SIG-M5 treated with dmso at 0.1 percent for 504 hours (cell line): ENCODE results near the gene LTBP2.

Experiments used
- DNase-seq: peaks from one replicate; lab custom pipeline; 2025; ENCODE audit not compliant: unreplicated experiment; lab: John Stamatoyannopoulos, UW

LTBP2 gene

DNA sequence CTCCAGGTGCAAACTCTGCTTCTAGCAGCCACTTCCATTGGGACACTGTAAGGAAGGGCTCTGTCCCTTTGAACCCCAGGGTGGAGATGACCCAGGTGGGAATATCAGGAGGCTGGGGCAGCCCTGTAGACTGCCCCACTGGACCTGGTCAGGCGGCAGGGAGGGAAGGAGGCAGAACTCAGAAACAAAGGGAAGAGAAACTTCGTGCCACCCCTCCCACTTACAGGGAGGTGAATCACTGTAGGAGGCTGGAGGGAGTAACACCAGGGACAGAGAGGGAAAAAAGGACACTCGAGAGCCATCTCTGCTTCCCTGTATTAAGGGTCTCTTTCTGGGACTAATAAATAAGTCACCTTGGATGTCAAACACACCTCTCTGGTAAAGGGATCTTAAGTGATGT, 81.0 kb downstream of the LTBP2 start:
- DNase-seq = no peak

DNA sequence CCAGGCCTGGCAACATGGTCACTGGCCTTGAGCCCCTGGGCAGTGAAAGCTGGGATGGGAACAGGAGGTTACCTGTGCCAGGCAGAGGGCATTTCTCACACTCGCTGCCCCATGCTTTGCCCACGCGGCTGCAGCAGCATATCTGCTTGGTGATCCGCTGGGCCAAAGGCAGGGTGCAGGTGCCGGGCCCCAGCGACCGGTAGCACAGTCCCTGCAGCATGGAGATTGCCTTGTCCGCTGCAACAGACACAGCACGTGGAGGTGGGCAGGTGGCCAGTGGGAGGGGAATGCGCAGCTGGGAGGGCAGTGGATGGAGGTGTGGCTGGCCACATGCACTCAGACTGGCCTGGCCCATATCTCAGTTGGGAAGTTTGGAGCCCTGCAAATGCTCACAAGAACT, 83.2 kb downstream of the LTBP2 start:
- no peak for DNase-seq

DNA sequence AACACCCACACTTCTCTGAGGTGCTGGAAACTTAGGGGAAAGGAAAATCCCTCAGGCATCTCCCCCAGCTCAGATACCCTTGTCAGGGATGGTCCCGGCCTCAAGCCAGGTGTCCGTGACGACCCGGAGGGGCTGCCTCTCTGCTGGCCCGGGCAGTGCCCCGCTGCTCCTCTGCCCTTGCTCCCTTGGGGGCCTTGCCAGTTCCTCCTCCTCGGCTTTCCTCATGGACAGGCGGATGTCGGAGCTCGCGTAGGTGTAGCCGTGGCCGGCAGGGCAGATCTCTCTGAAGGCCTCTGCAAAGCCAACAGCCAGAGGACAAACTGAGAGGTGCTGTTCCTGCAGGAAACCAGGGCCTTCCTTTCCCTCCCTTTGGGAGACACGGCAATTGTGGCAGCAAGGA, 83.6 kb downstream of the LTBP2 start:
- no peak for DNase-seq

DNA sequence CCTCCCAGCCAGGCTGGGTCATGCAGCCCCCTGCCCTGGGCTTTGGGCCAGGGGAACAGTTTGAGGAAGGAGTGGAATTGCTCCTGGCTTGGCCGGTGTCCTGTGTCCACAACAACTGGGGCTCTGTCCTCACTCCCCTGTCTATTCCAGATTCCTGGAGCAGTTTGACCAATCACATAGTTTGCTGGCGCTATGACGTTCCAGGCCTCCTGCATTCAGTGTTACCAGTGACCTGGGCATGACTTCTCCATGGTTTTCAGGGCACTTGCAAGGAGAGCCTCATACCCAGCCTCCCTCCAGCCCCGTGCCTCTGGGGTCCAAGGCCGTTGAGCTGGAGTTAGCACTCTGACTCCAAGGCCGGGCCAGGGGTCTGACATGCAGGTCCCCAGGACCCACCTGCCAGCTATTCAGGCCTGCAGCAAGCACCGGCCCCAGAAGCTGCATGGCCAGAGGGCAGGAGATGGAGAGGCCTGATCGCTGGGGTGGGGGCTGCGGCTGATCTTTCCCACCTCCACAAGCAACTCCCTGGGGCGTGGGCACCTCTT, 84.2 kb downstream of the LTBP2 start:
- no peak for DNase-seq

DNA sequence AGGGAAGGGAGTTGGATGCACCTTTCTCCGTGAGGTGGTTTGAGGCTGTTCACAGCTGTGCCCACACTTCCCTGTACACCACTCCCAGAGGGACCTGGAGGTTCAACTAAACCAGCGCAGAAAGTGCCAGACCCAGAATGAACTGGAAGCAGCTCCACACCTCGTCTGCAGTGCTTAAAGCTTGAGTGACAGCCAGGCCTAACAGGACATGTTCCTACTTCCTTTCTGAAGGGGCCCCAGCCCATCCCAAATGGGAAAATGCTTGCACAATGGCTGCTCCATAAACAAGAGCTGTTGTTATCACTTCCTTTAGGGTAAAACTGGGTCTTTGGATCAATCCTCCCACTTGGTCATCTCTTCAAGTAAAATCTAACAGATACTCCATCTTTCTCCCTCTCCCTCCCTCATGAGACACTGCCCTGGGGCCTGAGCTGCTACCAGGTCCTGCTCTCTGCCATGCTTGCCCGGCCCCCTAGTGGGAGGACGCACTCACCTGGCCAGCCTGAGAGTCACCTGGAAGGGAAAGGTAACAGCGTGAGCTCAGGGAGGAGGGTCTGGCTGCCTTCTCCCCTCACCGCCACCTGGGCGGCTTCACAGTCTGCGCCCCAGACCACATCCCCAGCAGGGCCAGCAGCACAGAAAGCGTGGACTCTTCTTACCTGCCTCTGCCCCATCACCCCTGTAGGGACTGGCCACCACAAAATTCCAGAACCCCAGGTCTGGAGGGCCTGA, 85.0 kb downstream of the LTBP2 start:
- no peak for DNase-seq

DNA sequence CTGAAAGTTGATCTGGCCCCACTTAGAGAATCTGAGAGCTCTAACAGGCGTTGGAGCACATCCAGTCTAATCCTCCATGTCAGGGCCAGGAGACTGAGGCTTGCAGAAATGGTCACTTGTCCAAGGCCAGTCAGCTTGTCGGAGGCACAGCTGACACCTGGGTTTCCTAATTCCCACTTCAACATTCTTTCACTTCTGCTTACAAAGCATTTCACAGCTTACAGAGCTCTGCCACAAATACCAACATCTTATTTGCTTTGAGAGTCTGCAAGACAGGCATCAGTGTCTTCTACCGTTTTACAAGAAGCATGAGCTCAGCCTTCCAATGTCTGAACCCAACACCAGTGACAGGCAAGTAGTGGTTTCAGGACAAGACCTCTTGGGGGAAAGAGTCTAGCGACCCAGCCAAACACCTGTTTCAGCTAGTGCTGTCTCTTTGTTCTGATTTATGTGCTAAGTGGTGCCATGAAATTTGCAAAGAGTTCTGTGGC, 86.6 kb downstream of the LTBP2 start:
- no peak for DNase-seq

DNA sequence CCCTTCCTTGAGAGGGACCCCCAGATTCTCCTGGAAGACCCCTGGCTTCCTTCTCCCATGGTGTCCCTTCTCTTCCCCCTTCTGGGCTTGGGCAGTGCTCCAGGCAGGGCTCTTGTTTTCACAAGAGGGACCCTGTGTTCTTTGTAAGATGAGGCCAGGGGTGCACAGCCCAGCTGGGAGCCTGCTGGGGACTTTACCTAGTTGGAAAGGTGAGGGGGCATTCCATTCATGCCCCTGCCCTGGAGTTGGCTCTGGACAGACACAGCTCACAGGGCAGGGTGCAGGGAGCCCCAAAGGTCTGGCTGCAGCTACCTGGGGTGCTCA, 87.3 kb downstream of the LTBP2 start:
- no peak for DNase-seq

DNA sequence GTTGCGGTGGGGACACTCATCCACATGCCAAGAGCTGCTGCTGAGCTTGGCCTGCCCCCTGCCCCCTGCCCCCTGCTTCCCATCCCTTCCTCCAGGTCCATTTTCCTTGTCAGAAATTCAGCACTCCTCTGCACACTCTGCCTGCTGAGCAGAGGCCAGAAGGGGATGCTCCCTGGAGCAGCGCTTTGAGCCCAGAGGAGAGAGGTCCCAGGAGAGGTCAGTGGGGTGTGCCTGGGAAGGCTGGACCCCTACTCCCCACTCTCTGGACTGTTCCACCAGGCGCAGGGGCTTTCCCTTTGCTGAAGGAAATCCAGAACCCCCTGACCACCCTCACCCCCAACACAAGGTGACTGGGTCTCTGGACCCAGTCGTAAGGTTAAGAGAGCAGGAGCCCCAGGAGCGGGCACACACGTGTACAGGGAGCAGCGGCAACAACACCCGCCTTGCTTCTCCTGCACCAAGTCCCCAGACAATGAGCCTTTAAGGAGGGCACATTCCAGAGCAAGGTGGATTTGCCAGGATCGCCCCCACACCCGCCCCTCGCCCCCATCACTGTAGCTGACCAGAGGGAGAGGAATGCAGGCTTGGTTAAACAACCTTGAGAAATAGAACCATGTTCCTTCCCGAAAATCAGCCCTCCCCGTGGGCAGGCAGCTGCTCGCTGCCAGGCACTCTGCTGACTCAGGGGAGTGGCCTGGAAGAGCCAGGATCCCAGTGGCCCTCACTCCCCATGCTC, 87.8 kb downstream of the LTBP2 start:
- DNase-seq = no peak

DNA sequence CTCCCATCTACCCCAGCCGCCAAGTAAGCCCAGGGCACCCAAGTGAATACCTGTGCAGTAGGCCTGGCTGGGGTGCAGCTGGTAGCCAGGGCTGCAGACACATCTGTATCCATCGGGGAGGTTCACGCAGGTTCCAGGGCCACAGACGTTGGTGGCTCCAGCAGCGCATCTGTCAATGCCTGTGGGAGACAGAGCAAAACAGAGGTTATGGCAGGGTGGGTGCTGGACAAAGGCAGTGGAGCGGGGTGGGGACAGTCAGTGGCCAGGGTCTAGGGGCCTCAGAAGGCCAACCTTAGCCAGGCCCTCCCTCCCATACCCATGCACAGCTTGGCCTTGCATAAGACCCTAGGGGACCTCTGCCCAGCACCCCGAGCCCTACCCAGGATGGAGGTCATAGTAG, 89.3 kb downstream of the LTBP2 start:
- no peak for DNase-seq

DNA sequence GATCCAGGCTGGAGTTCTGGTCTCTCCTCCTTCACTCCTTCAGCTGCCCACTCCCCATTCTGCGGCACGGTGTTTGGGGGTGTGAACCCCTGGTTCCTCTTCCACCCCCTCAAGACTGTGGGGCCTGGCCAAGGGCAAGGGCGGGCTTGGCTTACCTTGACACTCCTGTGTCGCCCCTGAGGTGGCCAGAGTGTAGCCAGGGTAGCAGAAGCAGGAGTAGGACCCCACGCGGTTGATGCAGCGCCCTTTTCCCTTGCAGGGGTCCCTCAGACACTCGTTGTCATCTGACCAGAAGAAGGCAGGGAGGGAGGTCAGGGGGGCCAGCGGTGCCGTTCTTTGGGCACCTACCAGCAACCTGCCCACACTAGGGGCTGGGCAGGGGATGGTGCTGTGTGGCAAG, 90.3 kb downstream of the LTBP2 start:
- no peak for DNase-seq

DNA sequence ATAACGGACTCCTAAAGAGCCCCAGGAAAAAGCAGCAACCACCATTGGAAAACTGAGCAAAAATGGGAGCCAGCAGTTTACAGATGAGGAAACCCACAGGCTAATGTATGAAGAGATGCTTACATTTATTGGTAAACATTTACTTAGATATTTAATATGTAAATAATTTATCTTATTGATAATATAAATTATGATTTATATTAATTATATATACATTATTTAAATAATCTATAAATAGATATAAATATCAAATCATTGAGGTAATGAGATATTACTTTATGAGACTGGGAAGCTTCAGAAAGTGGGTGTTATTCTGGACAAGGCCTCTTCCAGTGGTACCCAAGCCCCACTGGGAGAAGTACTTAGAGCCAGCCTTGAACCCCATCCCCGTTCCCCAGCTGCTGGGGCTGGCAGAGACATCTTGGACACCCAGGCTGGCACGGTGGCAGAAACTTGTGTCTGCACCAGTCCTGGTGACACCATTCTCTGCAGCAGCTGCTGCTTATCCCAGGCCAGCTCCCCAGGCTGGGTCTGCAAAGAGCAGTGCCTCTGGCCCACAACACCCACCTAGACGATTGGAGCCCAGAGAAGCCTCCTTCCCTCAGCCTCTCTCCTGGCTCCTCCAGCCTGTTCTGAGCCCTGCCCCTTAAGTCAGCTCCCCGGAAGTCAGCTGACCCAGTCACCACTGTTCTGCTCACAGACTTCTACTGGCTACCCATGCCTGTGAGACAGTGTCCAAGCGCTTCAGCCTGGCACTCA, 92.5 kb downstream of the LTBP2 start:
- no peak for DNase-seq

DNA sequence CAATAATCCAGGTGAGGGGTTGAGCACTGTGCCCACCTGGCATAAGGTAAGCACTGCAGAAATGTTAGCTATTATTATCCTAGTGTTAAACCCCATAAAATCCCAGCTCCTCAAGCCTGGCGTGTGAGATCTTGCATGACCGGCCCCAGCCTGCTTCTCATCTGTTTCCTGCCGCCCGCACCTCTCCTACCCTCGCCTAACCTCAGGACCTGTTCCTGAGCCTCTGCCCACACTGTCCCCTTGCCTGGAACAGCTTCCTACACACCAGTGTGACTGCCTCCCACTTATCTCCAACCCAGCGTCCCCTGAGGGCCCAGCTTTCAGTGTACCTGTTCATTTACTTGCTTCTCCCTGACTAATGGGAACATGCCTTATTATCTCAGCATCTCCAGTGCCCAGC, 93.8 kb downstream of the LTBP2 start:
- no peak for DNase-seq

DNA sequence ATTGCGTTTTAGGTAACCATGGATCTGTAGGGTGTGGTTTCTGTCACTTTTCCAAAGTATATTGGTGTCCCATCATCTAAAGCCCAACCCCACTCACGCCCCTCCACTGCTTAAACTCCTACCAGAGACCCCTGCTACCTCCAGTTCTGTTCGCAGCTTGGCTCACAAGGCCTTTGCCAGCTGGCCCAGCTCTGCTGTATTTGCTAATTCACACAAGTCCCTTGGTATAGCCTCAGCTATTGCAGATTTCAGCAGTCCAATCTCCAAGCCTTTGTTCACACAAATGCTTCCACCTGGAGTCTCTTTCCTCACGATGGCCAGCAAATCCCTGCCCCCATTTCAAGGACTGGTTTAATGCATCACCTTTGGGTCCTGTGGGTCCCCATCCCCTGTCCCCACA, 94.3 kb downstream of the LTBP2 start:
- no peak for DNase-seq

DNA sequence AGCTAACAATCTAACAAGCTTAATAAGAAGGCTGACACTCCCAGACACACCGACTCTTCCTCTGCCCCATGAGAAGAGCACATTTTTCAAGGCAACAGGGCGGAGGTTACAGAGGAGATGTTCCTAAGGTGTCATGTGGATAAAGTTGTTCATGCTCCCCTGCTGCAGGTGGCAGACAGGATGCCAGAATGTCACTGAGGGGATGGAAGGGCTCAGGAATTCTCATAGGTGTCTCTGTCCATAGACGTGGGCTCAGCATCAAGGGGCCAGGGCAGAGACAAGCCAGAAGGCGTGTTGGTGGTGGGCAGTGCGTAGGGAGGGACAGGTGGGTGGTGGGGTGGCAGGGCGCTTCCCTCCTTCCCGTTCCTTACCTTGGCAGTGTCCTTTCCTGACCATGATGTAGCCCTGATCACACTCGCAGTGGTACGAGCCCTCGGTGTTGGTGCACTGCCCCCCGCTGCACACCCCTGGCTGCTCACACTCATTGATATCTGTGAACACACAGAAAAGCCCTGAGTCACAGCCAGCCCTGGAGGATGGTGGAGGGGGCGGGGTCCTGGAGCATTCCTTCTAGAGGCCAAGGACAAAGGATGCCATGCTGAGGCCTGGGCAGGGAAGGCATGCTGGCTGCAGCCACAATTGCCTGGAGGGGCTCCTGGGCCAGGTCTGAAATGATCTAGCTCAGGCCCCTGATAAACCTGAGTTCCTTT, 95.4 kb downstream of the LTBP2 start:
- no peak for DNase-seq

DNA sequence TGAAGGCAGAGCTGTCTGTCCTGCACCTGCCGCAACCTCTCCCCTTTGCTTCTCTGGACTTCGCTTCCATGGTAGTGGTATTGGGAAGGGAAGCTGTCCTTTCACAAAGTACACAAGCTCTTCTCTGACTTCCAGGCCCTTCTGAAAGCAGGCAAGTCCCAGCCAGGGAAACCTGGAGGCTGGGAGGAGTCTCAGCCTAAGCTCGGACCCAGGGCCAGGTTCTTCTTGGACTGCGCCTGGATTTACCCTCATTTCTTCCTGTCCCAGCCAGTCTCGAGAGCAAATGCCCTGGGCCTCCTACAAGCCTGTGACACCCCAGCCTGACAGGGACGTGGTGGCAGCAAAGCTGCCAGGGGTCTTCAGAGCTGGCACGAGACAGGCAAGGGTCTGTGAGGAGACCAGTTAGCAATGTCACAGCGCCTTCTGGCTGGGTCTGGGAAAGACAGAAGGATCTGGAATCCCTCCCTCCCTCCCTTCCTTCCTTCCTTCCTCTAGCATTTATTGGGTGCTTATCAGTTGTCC, 96.1 kb downstream of the LTBP2 start:
- no peak for DNase-seq

DNA sequence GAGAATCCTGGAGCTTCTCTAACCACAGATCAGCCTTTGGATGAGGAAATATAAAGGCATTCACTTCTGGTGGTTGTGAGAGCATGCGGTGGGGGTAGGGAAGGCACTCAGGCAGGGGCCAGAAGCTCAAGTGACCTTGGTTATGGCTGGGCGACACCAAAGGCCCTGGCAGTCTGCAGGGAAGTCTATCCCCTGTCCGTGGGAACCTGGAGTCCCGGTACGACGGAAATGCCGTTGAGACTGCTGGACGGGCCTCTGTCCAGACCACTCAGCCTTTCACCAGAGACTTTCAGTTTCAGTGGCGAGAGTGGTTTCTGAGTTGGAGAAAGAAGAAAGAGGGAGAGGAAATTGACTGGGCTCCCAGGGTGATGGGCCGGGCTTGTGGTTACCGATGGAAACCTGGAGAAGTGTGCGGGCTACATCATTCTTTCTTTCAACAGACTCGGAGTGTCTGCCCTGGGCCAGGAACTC, 97.5 kb downstream of the LTBP2 start:
- DNase-seq = peak; percentile 68

DNA sequence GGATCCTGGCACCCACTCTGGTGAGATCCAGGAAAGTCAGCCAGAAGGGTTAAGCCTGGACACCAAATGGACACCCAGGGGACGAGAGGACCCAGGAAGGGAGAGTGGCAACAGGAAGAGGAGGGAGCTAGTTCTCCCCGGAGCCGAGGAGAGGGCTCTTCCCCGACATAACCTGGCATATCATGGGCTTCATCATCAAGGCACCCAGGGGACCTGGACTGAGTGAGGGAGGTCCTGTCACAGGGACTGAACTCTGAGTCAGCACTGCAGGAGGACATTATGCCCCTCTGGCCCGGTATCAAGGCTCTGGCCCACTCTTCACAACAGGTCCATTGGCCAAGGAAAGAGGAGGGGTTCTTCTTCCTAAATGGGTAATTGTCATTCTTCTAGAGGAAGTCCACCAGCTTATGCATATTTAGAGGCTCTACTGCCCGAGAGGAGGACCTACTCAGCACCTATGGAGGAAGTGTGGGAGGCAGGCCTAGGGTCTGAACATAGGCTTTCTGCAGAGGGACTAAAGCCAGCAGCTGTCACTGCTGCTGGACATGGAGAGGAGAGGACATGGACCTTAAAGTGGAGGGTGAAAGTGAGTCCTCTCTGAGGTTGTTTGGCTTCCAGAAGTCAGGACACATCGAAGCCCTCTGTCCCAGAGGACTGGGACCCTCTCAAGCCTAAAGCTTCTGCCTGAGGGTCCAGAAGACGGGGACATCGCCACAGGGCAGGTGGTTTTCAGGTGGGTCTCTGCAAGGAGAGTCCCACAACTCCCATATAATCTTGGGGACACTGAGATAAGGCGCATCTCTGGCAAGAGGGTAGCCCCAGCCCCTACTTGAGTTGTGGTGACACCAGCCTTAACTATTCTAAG, 99.8 kb downstream of the LTBP2 start:
- DNase-seq = no peak

DNA sequence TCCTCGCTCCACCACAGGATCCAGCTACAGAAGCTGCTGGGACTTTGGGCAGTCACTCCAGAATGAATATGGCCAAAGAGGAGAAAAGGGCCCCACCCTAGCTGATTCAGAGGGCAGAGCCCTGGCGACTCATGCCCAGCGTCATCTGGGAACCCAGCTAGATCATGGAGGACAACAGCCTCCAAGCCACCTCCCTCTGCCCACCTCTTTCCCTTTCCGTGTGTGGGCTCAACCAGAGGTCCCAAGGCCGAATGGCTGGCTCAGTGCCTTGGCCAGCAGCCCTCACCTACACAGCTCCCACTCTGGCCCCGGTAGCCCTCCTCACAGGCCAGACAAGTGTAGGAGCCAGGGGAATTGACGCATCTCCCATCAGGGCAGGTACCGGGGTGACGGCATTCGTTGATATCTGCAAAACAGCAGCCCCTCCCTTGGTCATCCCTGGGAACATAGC, 101.1 kb downstream of the LTBP2 start:
- DNase-seq = no peak

DNA sequence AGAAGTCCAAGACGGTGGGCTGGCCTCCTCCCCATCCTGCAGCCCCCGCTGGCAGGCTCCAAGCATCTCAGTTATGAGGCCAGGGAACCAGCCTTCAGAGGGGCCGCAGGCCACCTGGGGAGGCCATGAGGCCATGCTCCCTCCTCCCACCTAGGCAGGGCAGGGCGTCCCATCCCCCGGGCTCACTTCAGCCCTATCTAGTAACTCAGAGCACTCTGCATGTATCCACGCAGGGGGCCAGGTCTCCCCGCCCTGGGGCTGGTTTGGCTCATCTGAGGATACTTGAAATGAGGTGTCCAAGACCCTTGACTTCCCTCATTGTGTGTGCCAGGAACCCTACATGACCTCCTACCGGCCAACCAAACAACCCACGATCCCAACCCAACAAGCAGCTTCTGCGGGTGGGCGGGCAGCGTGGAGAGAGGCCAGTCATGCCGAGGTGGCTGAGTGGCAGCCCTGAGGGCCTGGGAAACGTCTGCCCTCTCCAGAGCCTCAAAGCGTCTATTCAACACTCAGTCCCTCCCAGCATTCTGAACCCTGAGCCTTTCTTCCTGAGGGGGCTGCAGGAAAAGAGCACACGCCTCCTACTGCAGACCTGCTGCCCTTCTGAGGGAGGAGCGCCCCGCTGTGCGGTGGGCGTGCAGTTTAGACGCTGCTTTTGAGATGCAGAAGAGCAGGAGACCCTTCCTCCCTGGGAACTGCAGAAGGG, 101.7 kb downstream of the LTBP2 start:
- no peak for DNase-seq
